Fibroblast of lung (primary cell): Measurements from ENCODE around the gene CST5. TPM values are rescaled to one million over a fixed set of nuclear protein-coding genes. Genes with fewer than 3 reads are reported as not detected.

Source experiments
- DNase-seq, 2 donors: peaks; one replicate each; pipeline versions ENCODE4 v3.0.0 to v3.0.0-alpha.2; 2010; ENCODE audit warnings: low read depth in 2 of 2
- H2AFZ ChIP-seq: 2 replicates; pipeline ENCODE4 v1.5.1; 2012; ENCODE audit warnings: low read length, control low read depth, inconsistent platforms
- H3K27ac ChIP-seq: 2 replicates; pipeline ENCODE4 v1.5.1; 2011; ENCODE audit warnings: low read length, control low read depth; ENCODE audit not compliant: insufficient read depth
- H3K27me3 ChIP-seq: 2 replicates; pipeline ENCODE4 v1.5.1; 2011; ENCODE audit warnings: mild to moderate bottlenecking, low read length; ENCODE audit not compliant: control insufficient read depth, insufficient read depth
- H3K36me3 ChIP-seq: 2 replicates; pipeline ENCODE4 v1.5.1; 2011; ENCODE audit warnings: low read length; ENCODE audit not compliant: control insufficient read depth, insufficient read depth
- H3K4me1 ChIP-seq: 2 replicates; pipeline ENCODE4 v1.5.1; 2011; ENCODE audit warnings: low read length; ENCODE audit not compliant: control insufficient read depth, insufficient read depth; ENCODE audit errors: extremely low read depth
- H3K4me2 ChIP-seq: 2 replicates; pipeline ENCODE4 v1.5.1; 2011; ENCODE audit warnings: low read length, control low read depth; ENCODE audit not compliant: insufficient read depth; ENCODE audit errors: extremely low read depth
- H3K4me3 ChIP-seq, 4 experiments: fragments of 200-600 bp in 1 of 4; sonication (generic) in 1 of 4; replicated peaks in 1 of 4; 2 replicates each; pipeline ENCODE4 v1.5.1; 2011 to 2016; ENCODE audit warnings: low read length in 4 of 4, low read depth in 3 of 4, mild to moderate bottlenecking in 3 of 4, control low read depth in 2 of 4, inconsistent platforms in 1 of 4, mixed read lengths in 1 of 4; ENCODE audit not compliant: insufficient read depth in 1 of 4; ENCODE audit errors: control extremely low read depth in 1 of 4
- H3K79me2 ChIP-seq: 2 replicates; pipeline ENCODE4 v1.5.1; 2012; ENCODE audit warnings: mild to moderate bottlenecking, low read length, inconsistent platforms; ENCODE audit not compliant: control insufficient read depth, insufficient read depth
- H3K9ac ChIP-seq: 2 replicates; pipeline ENCODE4 v1.5.1; 2011; ENCODE audit warnings: mild to moderate bottlenecking, low read length, control low read depth; ENCODE audit not compliant: insufficient read depth
- H3K9me3 ChIP-seq: 2 replicates; pipeline ENCODE4 v1.5.1; 2012; ENCODE audit warnings: low read depth, low read length; ENCODE audit not compliant: control insufficient read depth, insufficient read depth
- H4K20me1 ChIP-seq: 2 replicates; pipeline ENCODE4 v1.5.1; 2011; ENCODE audit warnings: low read length; ENCODE audit not compliant: control insufficient read depth, insufficient read depth; ENCODE audit errors: extremely low read depth
- EZH2 ChIP-seq: IDR thresholded peaks from 2 replicates; pipeline ENCODE4 v1.5.1; 2012; ENCODE audit warnings: low read length, control low read depth, mild to moderate bottlenecking; ENCODE audit errors: missing control alignments
- polyA plus RNA-seq, 2 donors: library from polyadenylated mRNA; depleted of rRNA in 1 of 2; stranded (reverse) in 1 of 2; unstranded in 1 of 2; fragments of >200 nt; gene quantifications; 2 replicates each; pipeline ENCODE4 v1.2.1, GENCODE V29; 2011 to 2012; ENCODE audit warnings: missing spikeins in 1 of 2
- total RNA-seq: library from RNA; depleted of rRNA; stranded (reverse); fragments of >200 nt; gene quantifications from 2 replicates; pipeline ENCODE4 v1.2.1, GENCODE V29; 2014
- TF ChIP-seq, protein P1 (sequence below), 2 donors: IDR thresholded peaks in 1 of 2; conservative IDR thresholded peaks in 1 of 2; 1 replicate in 1 of 2; 2 replicates in 1 of 2; pipeline ENCODE4 v1.5.1; 2011 to 2012; ENCODE audit warnings: low read length in 2 of 2, control low read depth in 1 of 2, inconsistent platforms in 1 of 2, low read depth in 1 of 2, mild to moderate bottlenecking in 1 of 2

CST5 gene
- total and polyA plus RNA-seq, 2 donors (not counting 1 experiment from before 2014, with no cell fraction given) = not detected

DNA sequence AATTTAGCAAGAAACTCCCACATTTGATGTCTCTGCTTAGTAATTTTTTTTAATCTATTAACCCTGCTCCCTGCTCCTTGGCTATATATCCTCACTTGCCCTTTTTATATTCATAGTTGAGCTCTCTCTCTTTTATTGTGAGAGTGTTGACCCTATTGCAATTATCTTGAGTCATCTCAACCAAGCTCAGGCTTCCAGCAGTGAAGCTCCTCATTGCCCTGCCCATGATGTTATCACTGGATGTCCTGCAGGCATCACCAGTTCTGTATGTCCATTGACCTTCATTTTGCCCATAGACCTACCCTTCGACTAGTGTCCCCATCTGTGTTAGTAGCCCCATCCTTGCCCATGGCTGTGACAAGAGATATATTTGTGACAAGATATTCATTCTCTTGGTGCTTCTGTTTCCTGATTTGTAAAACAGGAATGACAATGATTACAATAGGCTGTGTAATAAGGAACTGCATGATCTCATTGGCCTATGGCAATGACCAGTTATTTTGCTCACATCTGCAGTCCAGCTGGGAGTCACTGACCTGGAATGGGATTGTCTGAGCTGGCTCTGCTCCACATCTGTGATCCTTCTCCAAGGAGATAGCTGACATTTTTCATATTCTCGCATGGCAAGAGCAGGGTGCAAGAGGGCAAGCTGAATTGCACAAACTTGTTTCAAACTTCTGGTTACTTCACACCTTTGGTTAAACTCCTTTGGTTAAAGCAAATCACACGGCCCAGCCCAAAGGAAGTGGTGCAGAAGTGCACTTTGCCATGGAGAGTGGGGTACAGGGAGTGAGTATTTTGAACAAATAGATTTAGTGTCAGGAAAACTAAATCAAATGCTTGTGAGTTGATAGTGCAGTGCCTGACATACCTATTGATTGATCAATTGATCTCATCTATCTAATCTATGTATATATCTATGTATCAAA lies 47.7 kb upstream of the CST5 start:
- DNase-seq = no peak
- Histone ChIP-seq H3K79me2 (no peaks in the 10 kb centered on the region), H3K4me3 (no peak overlapping the region), H3K9me3 (no peaks in the 10 kb centered on the region), H3K36me3 (no peaks in the 10 kb centered on the region), H3K9ac (no peak overlapping the region), H4K20me1 (no peaks in the 10 kb centered on the region), H3K4me2 (no peak overlapping the region), H3K4me1 (no peaks in the 10 kb centered on the region), H3K27ac (no peak overlapping the region), H2AFZ (no peak overlapping the region), H3K27me3 (no peaks in the 10 kb centered on the region)
- TF ChIP-seq, protein P1, sequence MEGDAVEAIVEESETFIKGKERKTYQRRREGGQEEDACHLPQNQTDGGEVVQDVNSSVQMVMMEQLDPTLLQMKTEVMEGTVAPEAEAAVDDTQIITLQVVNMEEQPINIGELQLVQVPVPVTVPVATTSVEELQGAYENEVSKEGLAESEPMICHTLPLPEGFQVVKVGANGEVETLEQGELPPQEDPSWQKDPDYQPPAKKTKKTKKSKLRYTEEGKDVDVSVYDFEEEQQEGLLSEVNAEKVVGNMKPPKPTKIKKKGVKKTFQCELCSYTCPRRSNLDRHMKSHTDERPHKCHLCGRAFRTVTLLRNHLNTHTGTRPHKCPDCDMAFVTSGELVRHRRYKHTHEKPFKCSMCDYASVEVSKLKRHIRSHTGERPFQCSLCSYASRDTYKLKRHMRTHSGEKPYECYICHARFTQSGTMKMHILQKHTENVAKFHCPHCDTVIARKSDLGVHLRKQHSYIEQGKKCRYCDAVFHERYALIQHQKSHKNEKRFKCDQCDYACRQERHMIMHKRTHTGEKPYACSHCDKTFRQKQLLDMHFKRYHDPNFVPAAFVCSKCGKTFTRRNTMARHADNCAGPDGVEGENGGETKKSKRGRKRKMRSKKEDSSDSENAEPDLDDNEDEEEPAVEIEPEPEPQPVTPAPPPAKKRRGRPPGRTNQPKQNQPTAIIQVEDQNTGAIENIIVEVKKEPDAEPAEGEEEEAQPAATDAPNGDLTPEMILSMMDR (conservative IDR thresholded peaks at IDR 0.05 in 1 of 2, IDR thresholded peaks at IDR 0.05 in 1 of 2; ENCODE audit: low read depth in 1 of 2, low read length in 2 of 2) = no peak
- no peak for TF ChIP-seq EZH2

DNA sequence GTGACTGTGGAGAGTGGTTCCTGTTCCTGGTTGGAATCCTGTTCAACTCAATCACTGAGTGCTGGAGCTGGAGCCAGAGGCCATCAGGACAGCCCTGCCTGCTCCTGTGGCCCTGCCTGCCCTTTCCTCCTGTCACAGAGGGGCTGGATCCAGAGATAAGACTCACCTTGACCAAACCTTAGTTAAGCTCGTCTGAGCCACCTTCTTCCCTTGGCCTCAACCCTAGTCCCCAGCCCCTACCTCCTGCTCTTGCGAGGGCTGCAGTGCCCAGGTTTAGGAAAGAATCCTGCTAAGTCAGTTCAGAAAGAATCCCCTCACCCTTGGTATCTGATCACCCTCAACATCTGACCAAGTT lies 47.0 kb upstream of the CST5 start:
- Histone ChIP-seq H3K27ac (no peak overlapping the region), H3K4me3 (no peak overlapping the region), H3K36me3 (no peaks in the 10 kb centered on the region), H3K9ac (no peak overlapping the region), H3K27me3 (no peaks in the 10 kb centered on the region), H3K9me3 (no peaks in the 10 kb centered on the region), H3K79me2 (no peaks in the 10 kb centered on the region), H3K4me1 (no peaks in the 10 kb centered on the region), H3K4me2 (no peak overlapping the region), H2AFZ (no peak overlapping the region), H4K20me1 (no peaks in the 10 kb centered on the region)
- TF ChIP-seq, protein P1 (conservative IDR thresholded peaks at IDR 0.05 in 1 of 2, IDR thresholded peaks at IDR 0.05 in 1 of 2; ENCODE audit: low read depth in 1 of 2, low read length in 2 of 2) = no peak
- no peak for TF ChIP-seq EZH2
- no peak for DNase-seq

DNA sequence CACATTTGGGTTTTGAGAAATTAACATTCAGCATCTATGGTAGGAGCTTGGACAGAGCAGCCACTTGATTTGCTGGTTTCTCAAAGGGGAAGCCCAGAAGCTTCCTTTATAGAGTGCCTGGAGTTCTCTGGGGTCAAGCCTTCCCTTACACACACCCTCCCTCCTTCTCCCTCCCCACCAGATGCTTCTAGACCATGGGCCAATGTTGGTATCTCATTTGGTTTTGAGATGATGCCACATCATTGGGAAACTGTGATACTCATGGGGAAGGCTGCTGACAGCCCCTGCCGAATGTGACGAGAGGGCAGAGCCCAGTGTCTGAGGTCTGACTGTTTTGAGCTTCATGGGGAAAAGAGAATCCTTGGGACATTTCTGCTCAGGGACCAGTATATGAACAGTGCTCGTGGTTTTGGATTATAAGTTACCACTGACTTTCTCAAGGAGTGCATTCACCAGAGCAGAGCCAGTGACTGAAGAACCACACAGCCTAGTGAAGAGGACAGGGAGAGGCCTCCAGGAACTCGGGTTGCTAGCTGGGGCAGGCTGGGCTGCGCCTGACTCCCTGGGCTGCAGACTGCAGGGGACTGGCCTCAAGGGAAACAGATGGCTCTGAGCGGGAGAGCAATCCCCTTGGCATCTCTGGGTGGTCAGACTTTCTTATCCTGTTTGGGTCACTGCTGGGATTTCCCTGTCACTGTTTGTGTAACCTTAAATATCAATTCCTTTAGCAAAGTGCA lies 46.4 kb upstream of the CST5 start:
- H4K20me1 ChIP-seq = no peaks in the 10 kb centered on the region
- no peaks in the 10 kb centered on the region for H3K27me3 ChIP-seq
- no peak for TF ChIP-seq EZH2
- TF ChIP-seq, protein P1 (conservative IDR thresholded peaks at IDR 0.05 in 1 of 2, IDR thresholded peaks at IDR 0.05 in 1 of 2; ENCODE audit: low read depth in 1 of 2, low read length in 2 of 2) = no peak
- no peak overlapping the region for H3K9ac ChIP-seq
- no peak overlapping the region for H3K4me3 ChIP-seq
- no peaks in the 10 kb centered on the region for H3K79me2 ChIP-seq
- no peak overlapping the region for H3K4me2 ChIP-seq
- no peaks in the 10 kb centered on the region for H3K4me1 ChIP-seq
- H3K27ac ChIP-seq = no peak overlapping the region
- DNase-seq = no peak
- no peak overlapping the region for H2AFZ ChIP-seq
- no peaks in the 10 kb centered on the region for H3K36me3 ChIP-seq
- no peaks in the 10 kb centered on the region for H3K9me3 ChIP-seq
